Neural cell (in vitro differentiated cells): ENCODE measurements around the gene COL4A2. TPM values are rescaled to one million over a fixed set of nuclear protein-coding genes. Genes with fewer than 3 reads are reported as not detected.

ENCODE experiments used
- H2AFZ ChIP-seq: fragments of 200-600, 300-800 bp; sonication (generic), shearing (Covaris generic); 2 replicates; pipeline ENCODE4 v1.6.0; 2014; ENCODE audit warnings: low read depth, mild to moderate bottlenecking, antibody characterized with exemption, low read length, moderate library complexity
- H3F3A ChIP-seq: fragments of 200-600 bp; shearing (Covaris generic); 2 replicates; pipeline ENCODE4 v1.6.1; 2016; ENCODE audit warnings: mild to moderate bottlenecking, moderate library complexity, mixed read lengths, antibody characterized with exemption, low read length; ENCODE audit not compliant: insufficient read depth, poor library complexity, severe bottlenecking
- H3K27ac ChIP-seq: fragments of 200-600, 300-800 bp; sonication (generic), shearing (Covaris generic); 2 replicates; pipeline ENCODE4 v1.5.1; 2014; ENCODE audit warnings: mild to moderate bottlenecking, low read length, moderate library complexity
- H3K27me3 ChIP-seq: fragments of 300-800, 200-600 bp; sonication (generic), shearing (Covaris generic); 2 replicates; pipeline ENCODE4 v1.6.0; 2014; ENCODE audit warnings: mild to moderate bottlenecking, low read depth, low read length, moderate library complexity; ENCODE audit not compliant: insufficient read depth
- H3K36me3 ChIP-seq: fragments of 300-800, 200-600 bp; sonication (generic), shearing (Covaris generic); 2 replicates; pipeline ENCODE4 v1.5.1; 2014; ENCODE audit warnings: mild to moderate bottlenecking, antibody characterized with exemption, low read length, moderate library complexity; ENCODE audit not compliant: insufficient read depth
- H3K4me2 ChIP-seq: fragments of 300-800, 200-600 bp; sonication (generic), shearing (Covaris generic); 2 replicates; pipeline ENCODE4 v1.6.0; 2014; ENCODE audit warnings: mild to moderate bottlenecking, low read length
- H3K4me3 ChIP-seq: fragments of 300-800, 200-600 bp; sonication (generic), shearing (Covaris generic); 2 replicates; pipeline ENCODE4 v1.5.1; 2014; ENCODE audit warnings: mild to moderate bottlenecking, low read length, moderate library complexity
- H3K79me2 ChIP-seq: fragments of 200-600 bp; shearing (Covaris generic); replicated peaks from 2 replicates; pipeline ENCODE4 v1.6.0; 2014; ENCODE audit warnings: mild to moderate bottlenecking, low read length, moderate library complexity; ENCODE audit not compliant: insufficient read depth
- H3K9ac ChIP-seq: fragments of 300-800, 200-600 bp; sonication (generic), shearing (Covaris generic); 2 replicates; pipeline ENCODE4 v1.6.1; 2016; ENCODE audit warnings: mild to moderate bottlenecking, low read length, mixed read lengths
- H3K9me2 ChIP-seq: fragments of 200-600 bp; shearing (Covaris generic); 2 replicates; pipeline ENCODE4 v1.6.1; 2016; ENCODE audit warnings: mild to moderate bottlenecking, low read length, mixed read lengths; ENCODE audit not compliant: insufficient read depth
- H3K9me3 ChIP-seq: fragments of 200-600, 300-800 bp; sonication (generic), shearing (Covaris generic); 2 replicates; pipeline ENCODE4 v1.6.1; 2016; ENCODE audit warnings: mild to moderate bottlenecking, mixed run types, low read length, moderate library complexity, mixed read lengths
- H4K20me1 ChIP-seq: fragments of 200-600 bp; shearing (Covaris generic); 2 replicates; pipeline ENCODE4 v1.6.1; 2016; ENCODE audit warnings: mild to moderate bottlenecking, mixed run types; ENCODE audit not compliant: insufficient read depth
- CTCF ChIP-seq: fragments of 450-650 bp; IDR thresholded peaks from 2 replicates; pipeline ENCODE4 v1.5.1; 2014; ENCODE audit warnings: antibody characterized with exemption, mild to moderate bottlenecking, moderate library complexity; ENCODE audit not compliant: poor library complexity, severe bottlenecking
- EP300 ChIP-seq: fragments of 450-650 bp; conservative IDR thresholded peaks from 2 replicates; pipeline ENCODE4 v1.6.1; 2014; ENCODE audit warnings: antibody characterized with exemption, mild to moderate bottlenecking, moderate library complexity; ENCODE audit not compliant: poor library complexity, severe bottlenecking
- EZH2 ChIP-seq: fragments of 200-600, 300-800 bp; shearing (Covaris generic), sonication (generic); IDR thresholded peaks from 2 replicates; pipeline ENCODE4 v1.6.1; 2014; ENCODE audit warnings: antibody characterized with exemption, low read length, borderline replicate concordance, mild to moderate bottlenecking; ENCODE audit not compliant: insufficient read depth, poor library complexity, severe bottlenecking
- MXI1 ChIP-seq: fragments of 450-650 bp; conservative IDR thresholded peaks from 2 replicates; pipeline ENCODE4 v1.6.1; 2014; ENCODE audit warnings: antibody characterized with exemption, mild to moderate bottlenecking; ENCODE audit not compliant: poor library complexity, severe bottlenecking
- POLR2AphosphoS5 ChIP-seq: IDR thresholded peaks from 2 replicates; pipeline ENCODE4 v1.6.1; 2012
- RAD21 ChIP-seq: fragments of 450-650 bp; conservative IDR thresholded peaks from 2 replicates; pipeline ENCODE4 v1.6.1; 2014; ENCODE audit warnings: antibody characterized with exemption, mild to moderate bottlenecking, moderate library complexity
- SMC3 ChIP-seq: fragments of 450-650 bp; conservative IDR thresholded peaks from 2 replicates; pipeline ENCODE4 v1.6.1; 2014; ENCODE audit warnings: antibody characterized with exemption, mild to moderate bottlenecking, moderate library complexity; ENCODE audit not compliant: poor library complexity
- TAF1 ChIP-seq: IDR thresholded peaks from 2 replicates; pipeline ENCODE4 v1.6.1; 2012; ENCODE audit warnings: low read depth
- polyA plus RNA-seq: library from polyadenylated mRNA; depleted of rRNA; stranded (reverse); fragments of >200 nt; gene quantifications from 2 replicates; pipeline ENCODE4 v1.2.3, GENCODE V29; 2014
- TF ChIP-seq, protein P1 (sequence below): IDR thresholded peaks from 2 replicates; pipeline ENCODE4 v1.6.1; 2012; ENCODE audit warnings: borderline replicate concordance

COL4A2 gene
- polyA plus RNA-seq, 1 donor from 2014 or later: 30.8 TPM

DNA sequence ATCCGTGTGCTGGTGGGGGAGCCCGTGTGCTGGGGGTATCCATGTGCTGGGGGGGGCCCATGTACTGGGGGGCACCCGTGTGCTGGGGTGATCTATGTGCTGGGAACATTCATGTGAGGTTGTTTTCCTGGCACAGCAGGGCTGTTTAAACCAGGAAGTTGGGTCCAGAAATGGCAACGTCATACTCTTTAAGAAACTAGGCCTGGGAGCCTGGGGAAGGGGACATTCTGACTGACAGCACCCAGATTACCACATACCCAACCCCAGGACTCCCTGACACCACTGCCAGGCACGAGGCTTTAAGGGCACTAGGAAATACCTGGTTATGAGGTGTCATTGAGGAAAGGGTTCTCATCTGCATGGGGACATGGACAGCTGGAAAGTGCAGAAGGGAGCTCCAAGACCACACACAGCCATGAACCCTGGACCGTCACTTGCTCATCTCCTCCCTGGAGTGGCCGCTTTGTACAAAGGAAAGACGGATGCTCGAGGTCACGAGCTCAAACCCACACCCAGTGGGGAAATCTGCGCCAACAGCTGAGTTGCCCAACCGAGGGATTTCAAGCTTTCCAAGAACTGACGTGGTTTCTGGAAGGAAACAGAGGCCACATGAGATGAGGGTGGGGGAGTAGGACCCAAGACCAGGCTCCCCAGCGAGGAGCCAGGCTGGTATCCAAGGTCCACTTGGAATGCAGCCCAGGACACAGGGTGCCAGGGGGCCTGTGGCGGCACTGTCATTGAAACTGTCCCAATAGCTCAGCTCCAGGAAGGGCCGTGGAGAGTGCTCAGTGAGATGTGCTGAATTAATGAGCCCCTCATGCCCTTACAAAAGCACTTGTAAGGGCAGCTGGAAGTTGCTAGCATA lies 213.6 kb downstream of the COL4A2 start:
- Histone ChIP-seq H3K9me2 (no peaks in the 10 kb centered on the region), H3K36me3 (no peaks in the 10 kb centered on the region), H4K20me1 (no peaks in the 10 kb centered on the region), H3K4me2 (no peak overlapping the region), H3K79me2 (no peaks in the 10 kb centered on the region), H3K9ac (no peak overlapping the region), H3K9me3 (no peaks in the 10 kb centered on the region), H3K27ac (no peak overlapping the region), H3F3A (no peaks in the 10 kb centered on the region), H3K27me3 (no peaks in the 10 kb centered on the region), H2AFZ (no peak overlapping the region), H3K4me3 (no peak overlapping the region)
- TF ChIP-seq RAD21 (no peak), EZH2 (no peak), EP300 (no peak), POLR2AphosphoS5 (no peak), SMC3 (no peak), TAF1 (no peak), MXI1 (no peak), CTCF (no peak)
- TF ChIP-seq, protein P1, sequence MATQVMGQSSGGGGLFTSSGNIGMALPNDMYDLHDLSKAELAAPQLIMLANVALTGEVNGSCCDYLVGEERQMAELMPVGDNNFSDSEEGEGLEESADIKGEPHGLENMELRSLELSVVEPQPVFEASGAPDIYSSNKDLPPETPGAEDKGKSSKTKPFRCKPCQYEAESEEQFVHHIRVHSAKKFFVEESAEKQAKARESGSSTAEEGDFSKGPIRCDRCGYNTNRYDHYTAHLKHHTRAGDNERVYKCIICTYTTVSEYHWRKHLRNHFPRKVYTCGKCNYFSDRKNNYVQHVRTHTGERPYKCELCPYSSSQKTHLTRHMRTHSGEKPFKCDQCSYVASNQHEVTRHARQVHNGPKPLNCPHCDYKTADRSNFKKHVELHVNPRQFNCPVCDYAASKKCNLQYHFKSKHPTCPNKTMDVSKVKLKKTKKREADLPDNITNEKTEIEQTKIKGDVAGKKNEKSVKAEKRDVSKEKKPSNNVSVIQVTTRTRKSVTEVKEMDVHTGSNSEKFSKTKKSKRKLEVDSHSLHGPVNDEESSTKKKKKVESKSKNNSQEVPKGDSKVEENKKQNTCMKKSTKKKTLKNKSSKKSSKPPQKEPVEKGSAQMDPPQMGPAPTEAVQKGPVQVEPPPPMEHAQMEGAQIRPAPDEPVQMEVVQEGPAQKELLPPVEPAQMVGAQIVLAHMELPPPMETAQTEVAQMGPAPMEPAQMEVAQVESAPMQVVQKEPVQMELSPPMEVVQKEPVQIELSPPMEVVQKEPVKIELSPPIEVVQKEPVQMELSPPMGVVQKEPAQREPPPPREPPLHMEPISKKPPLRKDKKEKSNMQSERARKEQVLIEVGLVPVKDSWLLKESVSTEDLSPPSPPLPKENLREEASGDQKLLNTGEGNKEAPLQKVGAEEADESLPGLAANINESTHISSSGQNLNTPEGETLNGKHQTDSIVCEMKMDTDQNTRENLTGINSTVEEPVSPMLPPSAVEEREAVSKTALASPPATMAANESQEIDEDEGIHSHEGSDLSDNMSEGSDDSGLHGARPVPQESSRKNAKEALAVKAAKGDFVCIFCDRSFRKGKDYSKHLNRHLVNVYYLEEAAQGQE: no peak

GRCh38 chr13:110521296-110521680 lies 214.2 kb downstream of the COL4A2 start:
- H3K9me3 ChIP-seq: no peaks in the 10 kb centered on the region
- H4K20me1 ChIP-seq: no peaks in the 10 kb centered on the region
- no peaks in the 10 kb centered on the region for H3K79me2 ChIP-seq
- no peak overlapping the region for H3K4me3 ChIP-seq
- H3K27ac ChIP-seq: no peak overlapping the region
- TF ChIP-seq TAF1: no peak
- TF ChIP-seq, protein P1: no peak
- TF ChIP-seq MXI1: no peak
- no peak for TF ChIP-seq POLR2AphosphoS5
- no peak for TF ChIP-seq RAD21
- TF ChIP-seq CTCF: no peak
- TF ChIP-seq SMC3: no peak
- no peak for TF ChIP-seq EP300
- TF ChIP-seq EZH2: no peak
- H2AFZ ChIP-seq: no peak overlapping the region
- H3K4me2 ChIP-seq: no peak overlapping the region
- H3K9ac ChIP-seq: no peak overlapping the region
- H3F3A ChIP-seq: no peaks in the 10 kb centered on the region
- H3K36me3 ChIP-seq: no peaks in the 10 kb centered on the region
- H3K9me2 ChIP-seq: no peaks in the 10 kb centered on the region
- no peaks in the 10 kb centered on the region for H3K27me3 ChIP-seq
